ENCODE data around the gene ZFYVE16. TPM values are rescaled to one million over a fixed set of nuclear protein-coding genes. Genes with fewer than 3 reads are reported as not detected.
"Not testable (repeated sequence)": the region's sequence is repeated elsewhere in the genome, so short reads cannot be mapped to it uniquely, and the experiment has no call there.

ZFYVE16 gene
- total and polyA plus RNA-seq, 4 donors: 8.1 to 57.6 (median 28.9) TPM

DNA sequence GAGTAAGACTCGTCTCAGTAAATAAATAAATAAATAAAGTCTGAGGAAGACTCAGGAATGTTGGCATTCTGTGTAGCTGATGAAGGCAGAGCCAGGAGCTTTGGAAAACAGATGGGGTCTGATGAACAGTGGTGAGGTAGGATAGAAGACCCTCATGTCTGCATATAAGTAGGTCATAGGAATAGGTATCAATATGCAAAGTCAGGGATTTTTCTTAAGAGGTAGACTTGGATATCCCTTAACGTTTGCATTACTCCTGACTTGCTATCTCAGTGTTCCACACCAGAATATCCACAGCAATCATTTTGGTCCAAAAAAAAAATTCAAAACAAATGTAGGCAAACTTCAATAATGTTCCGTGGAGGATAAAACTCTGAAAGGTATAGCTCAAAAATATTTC lies 31.3 kb upstream of the ZFYVE16 start:
- Histone ChIP-seq H3K4me1 (ENCODE audit: control insufficient read depth in 1 of 2, insufficient read depth in 2 of 2, low read length in 2 of 2) (no peaks in the 10 kb centered on the region), H3K9me3 (ENCODE audit: control insufficient read depth, low read length) (no peaks in the 10 kb centered on the region), H3K4me3 (ENCODE audit: low read length in 2 of 2) (no peak overlapping the region), H3K36me3 (ENCODE audit: control insufficient read depth in 1 of 2, insufficient read depth in 2 of 2, low read length in 1 of 2) (no peaks in the 10 kb centered on the region), H3K27me3 (ENCODE audit: control insufficient read depth in 1 of 2, insufficient read depth in 2 of 2, low read length in 1 of 2) (no peaks in the 10 kb centered on the region), H3K27ac (ENCODE audit: low read depth in 1 of 2, low read length in 2 of 2) (no peak overlapping the region)
- WGBS, 2 donors: 87 to 88% methylated on average over 3 of the region's 3 CpGs
- intact Hi-C loops (cut with DNase I): no loop called here
- ATAC-seq (ENCODE audit: low FRiP score) (no peak), DNase-seq (no peak)

DNA sequence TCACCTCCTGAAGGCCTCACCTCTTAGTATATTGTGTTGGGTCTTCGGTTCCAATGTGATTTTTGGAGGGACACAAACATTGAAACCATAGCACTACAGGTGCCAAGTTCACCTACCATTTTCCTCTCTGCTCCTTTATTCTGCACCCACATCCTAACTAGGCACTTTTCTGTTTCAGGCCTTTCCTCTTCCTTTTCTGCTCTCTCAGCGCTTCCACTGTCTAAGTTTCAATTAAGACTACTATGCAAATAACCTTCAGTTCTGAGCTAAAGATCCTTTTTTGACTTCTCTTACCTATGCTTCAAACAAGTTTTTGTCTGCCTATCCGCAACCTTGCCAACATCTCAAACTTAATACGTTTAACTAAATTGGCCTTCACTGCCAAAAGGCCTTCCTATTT lies 25.4 kb upstream of the ZFYVE16 start:
- ATAC-seq (ENCODE audit: low FRiP score) (no peak), DNase-seq (no peak)
- Histone ChIP-seq H3K4me1 (ENCODE audit: control insufficient read depth in 1 of 2, insufficient read depth in 2 of 2, low read length in 2 of 2) (no peaks in the 10 kb centered on the region), H3K9me3 (ENCODE audit: control insufficient read depth, low read length) (no peaks in the 10 kb centered on the region), H3K4me3 (ENCODE audit: low read length in 2 of 2) (no peak overlapping the region), H3K36me3 (ENCODE audit: control insufficient read depth in 1 of 2, insufficient read depth in 2 of 2, low read length in 1 of 2) (no peaks in the 10 kb centered on the region), H3K27me3 (ENCODE audit: control insufficient read depth in 1 of 2, insufficient read depth in 2 of 2, low read length in 1 of 2) (no peaks in the 10 kb centered on the region), H3K27ac (ENCODE audit: low read depth in 1 of 2, low read length in 2 of 2) (no peak overlapping the region)
- intact Hi-C loops (cut with DNase I): no loop called here
- 88 to 93% methylated on average over 4 of the region's 4 CpGs for WGBS, 2 donors

DNA sequence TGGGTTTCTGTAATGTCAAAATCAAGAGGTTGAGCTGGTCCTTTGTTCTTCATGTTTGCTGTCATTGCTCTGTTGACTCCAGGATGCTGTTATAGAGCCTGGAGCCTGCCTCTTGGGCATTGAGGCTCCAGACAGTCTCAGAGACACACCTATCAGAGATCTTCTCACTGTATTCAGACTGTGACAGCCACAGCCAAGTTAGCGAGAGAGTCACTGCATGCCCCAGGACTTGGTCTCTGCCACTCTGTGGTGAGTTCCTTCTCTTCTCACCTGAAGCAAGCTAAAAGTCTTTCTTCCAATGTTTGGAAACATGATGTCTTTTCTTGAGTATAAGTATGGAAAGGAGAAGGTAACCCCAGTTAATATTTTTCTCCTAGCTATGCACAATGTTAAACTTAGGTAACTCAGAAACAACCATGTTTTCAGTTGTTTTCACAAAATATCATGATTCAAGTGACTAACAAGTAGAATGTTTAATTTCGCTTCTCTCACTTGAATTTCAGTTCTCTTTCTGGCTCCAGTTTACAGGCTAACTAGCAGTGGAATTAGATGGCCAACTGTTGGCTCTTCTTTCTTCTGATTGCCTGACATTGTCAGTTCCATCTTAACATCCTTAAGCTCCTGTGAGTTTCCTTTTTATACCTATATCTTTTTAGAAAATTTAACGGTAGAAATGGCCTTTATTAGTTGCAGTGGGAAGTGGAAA lies 20.6 kb upstream of the ZFYVE16 start:
- no peak for ATAC-seq (ENCODE audit: low FRiP score)
- no peaks in the 10 kb centered on the region for H3K9me3 ChIP-seq (ENCODE audit: control insufficient read depth, low read length)
- no peak overlapping the region for H3K4me3 ChIP-seq (ENCODE audit: low read length in 2 of 2)
- no peaks in the 10 kb centered on the region for H3K27me3 ChIP-seq (ENCODE audit: control insufficient read depth in 1 of 2, insufficient read depth in 2 of 2, low read length in 1 of 2)
- H3K4me1 ChIP-seq (ENCODE audit: control insufficient read depth in 1 of 2, insufficient read depth in 2 of 2, low read length in 2 of 2): no peaks in the 10 kb centered on the region
- 85 to 87% methylated on average over 3 of the region's 3 CpGs for WGBS, 2 donors
- intact Hi-C loops (cut with DNase I): no loop called here
- no peak overlapping the region for H3K27ac ChIP-seq (ENCODE audit: low read depth in 1 of 2, low read length in 2 of 2)
- no peak for DNase-seq
- no peaks in the 10 kb centered on the region for H3K36me3 ChIP-seq (ENCODE audit: control insufficient read depth in 1 of 2, insufficient read depth in 2 of 2, low read length in 1 of 2)

DNA sequence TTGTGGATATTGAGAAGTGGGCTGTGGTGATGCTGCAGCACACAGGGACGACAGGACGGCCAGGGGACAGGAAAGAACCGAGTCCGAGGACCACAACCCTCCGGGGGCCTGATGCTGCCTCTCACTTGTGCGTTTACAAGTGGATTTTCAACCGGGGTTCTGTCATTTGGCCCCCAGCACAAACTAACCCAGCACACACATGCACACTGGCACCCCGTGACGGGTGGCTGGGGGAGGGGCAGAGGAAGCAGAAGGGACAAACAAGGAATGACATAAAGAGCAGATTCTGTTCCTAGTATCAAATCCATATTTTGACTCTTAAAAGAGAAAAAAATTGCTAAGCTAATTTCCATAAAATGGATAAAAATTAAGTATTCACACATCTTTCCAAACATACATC lies 18.3 kb upstream of the ZFYVE16 start:
- 37 to 43% methylated on average over 9 of the region's 9 CpGs for WGBS, 2 donors
- intact Hi-C loops (cut with DNase I): no loop called here
- no peak overlapping the region for H3K27ac ChIP-seq (ENCODE audit: low read depth in 1 of 2, low read length in 2 of 2)
- ATAC-seq (ENCODE audit: low FRiP score): no peak
- no peaks in the 10 kb centered on the region for H3K36me3 ChIP-seq (ENCODE audit: control insufficient read depth in 1 of 2, insufficient read depth in 2 of 2, low read length in 1 of 2)
- no peaks in the 10 kb centered on the region for H3K9me3 ChIP-seq (ENCODE audit: control insufficient read depth, low read length)
- H3K4me3 ChIP-seq (ENCODE audit: low read length in 2 of 2): no peak overlapping the region
- no peaks in the 10 kb centered on the region for H3K27me3 ChIP-seq (ENCODE audit: control insufficient read depth in 1 of 2, insufficient read depth in 2 of 2, low read length in 1 of 2)
- DNase-seq: peak in 1 of 2 donors; percentile 83
- H3K4me1 ChIP-seq (ENCODE audit: control insufficient read depth in 1 of 2, insufficient read depth in 2 of 2, low read length in 2 of 2): no peaks in the 10 kb centered on the region

DNA sequence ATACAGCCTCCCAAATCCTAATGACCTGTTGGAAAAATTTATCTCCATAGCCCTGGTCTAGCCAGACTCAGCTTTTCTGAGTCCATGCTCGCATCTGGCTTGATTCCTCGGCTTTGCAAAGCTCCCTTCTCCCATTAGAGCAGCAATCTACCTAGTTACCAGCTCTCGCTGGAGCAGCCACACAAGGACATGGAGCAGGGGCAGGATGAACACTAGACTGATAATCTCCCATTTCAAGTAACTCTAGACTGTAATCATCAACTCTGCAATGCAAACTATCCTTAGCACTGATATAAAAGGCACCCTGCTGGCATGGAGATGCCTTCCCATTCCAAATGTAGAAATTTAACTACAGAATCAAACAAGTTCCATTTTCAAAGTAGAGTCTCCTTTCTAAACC lies 17.5 kb upstream of the ZFYVE16 start:
- 66 to 71% methylated on average over 3 of the region's 3 CpGs for WGBS, 2 donors
- H3K27ac ChIP-seq (ENCODE audit: low read depth in 1 of 2, low read length in 2 of 2); H3K4me1 ChIP-seq (ENCODE audit: control insufficient read depth in 1 of 2, insufficient read depth in 2 of 2, low read length in 2 of 2); H3K27me3 ChIP-seq (ENCODE audit: control insufficient read depth in 1 of 2, insufficient read depth in 2 of 2, low read length in 1 of 2); intact Hi-C loops (cut with DNase I); H3K4me3 ChIP-seq (ENCODE audit: low read length in 2 of 2); ATAC-seq (ENCODE audit: low FRiP score); H3K9me3 ChIP-seq (ENCODE audit: control insufficient read depth, low read length); DNase-seq; H3K36me3 ChIP-seq (ENCODE audit: control insufficient read depth in 1 of 2, insufficient read depth in 2 of 2, low read length in 1 of 2): not testable (repeated sequence)

DNA sequence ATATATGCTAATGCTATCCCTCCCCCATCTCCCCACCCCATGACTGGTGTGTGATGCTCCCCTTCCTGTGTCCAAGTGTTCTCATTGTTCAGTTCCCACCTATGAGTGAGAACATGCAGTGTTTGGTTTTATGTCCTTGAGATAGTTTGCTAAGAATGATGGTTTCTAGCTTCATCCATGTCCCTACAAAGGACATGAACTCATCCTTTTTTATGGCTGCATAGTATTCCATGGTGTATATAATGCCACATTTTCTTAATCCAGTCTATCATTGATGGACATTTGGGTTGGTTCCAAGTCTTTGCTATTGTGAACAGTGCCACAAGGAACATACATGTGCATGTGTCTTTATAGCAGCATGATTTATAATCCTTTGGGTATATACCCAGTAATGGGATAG lies 16.6 kb upstream of the ZFYVE16 start:
- not testable (repeated sequence) for ATAC-seq (ENCODE audit: low FRiP score)

DNA sequence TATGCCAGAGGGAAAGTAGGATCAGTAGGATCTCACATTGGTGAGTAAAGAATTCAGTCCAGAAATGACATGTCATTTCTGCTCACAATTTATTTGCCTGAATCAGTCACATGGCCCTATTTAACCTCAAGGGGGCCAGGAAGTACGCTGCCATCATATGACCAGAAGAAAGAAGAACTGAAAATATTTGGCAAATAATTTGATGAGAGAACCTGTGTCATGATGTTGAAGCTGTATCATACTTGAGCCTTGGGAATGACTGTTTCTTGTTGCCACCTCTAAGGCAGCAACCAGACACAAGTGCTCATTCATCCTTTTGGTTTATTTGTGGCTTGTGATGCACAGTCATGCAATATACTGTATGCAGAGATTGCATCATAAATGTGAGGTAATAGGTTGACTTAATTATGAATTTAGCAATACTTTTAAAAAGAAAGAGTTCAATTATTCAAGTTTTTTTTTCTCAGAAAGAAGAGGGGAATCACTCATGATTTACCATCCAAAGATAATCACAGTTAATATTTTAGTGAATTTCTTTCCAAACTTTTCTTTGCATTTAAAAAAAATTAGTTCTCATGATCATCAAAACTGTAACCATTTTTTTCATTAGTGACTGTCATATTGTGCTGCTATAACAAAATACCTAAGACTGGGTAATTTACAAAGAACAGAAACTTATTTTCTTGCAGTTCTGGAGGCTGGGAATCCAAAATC lies 8.2 kb upstream of the ZFYVE16 start:
- Histone ChIP-seq H3K4me1 (ENCODE audit: control insufficient read depth in 1 of 2, insufficient read depth in 2 of 2, low read length in 2 of 2) (no peaks in the 10 kb centered on the region), H3K9me3 (ENCODE audit: control insufficient read depth, low read length) (no peaks in the 10 kb centered on the region), H3K27ac (ENCODE audit: low read depth in 1 of 2, low read length in 2 of 2) (no peak overlapping the region), H3K27me3 (ENCODE audit: control insufficient read depth in 1 of 2, insufficient read depth in 2 of 2, low read length in 1 of 2) (no peaks in the 10 kb centered on the region), H3K36me3 (ENCODE audit: control insufficient read depth in 1 of 2, insufficient read depth in 2 of 2, low read length in 1 of 2) (no peaks in the 10 kb centered on the region), H3K4me3 (ENCODE audit: low read length in 2 of 2) (no peak overlapping the region)
- intact Hi-C loops (cut with DNase I): no loop called here
- 65 to 71% methylated on average over 1 of the region's 1 CpG for WGBS, 2 donors
- DNase-seq: no peak
- peak; percentile 60 for ATAC-seq (ENCODE audit: low FRiP score)

More for the DNA sequence above, 16.6 kb upstream of the ZFYVE16 start:
- H3K9me3 ChIP-seq (ENCODE audit: control insufficient read depth, low read length); H3K27me3 ChIP-seq (ENCODE audit: control insufficient read depth in 1 of 2, insufficient read depth in 2 of 2, low read length in 1 of 2); H3K27ac ChIP-seq (ENCODE audit: low read depth in 1 of 2, low read length in 2 of 2); H3K36me3 ChIP-seq (ENCODE audit: control insufficient read depth in 1 of 2, insufficient read depth in 2 of 2, low read length in 1 of 2); H3K4me1 ChIP-seq (ENCODE audit: control insufficient read depth in 1 of 2, insufficient read depth in 2 of 2, low read length in 2 of 2); DNase-seq; intact Hi-C loops (cut with DNase I); H3K4me3 ChIP-seq (ENCODE audit: low read length in 2 of 2): not testable (repeated sequence)

DNA sequence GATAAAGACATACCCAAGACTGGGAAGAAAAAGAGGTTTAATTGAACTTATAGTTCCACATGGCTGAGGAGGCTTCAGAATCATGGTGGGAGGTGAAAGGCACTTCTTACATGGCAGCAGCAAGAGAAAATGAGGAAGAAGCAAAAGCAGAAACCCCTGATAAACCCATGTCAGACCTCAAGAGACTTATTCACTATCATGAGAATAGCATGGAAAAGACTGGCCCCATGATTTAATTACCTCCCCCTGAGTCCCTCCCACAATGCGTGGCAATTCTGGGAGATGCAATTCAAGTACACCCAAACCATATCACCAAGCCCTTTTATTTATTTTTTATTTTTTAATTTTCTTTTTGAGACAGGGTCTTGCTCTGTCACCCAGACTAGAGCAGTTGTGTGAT lies 7.5 kb upstream of the ZFYVE16 start:
- H3K4me1 ChIP-seq (ENCODE audit: control insufficient read depth in 1 of 2, insufficient read depth in 2 of 2, low read length in 2 of 2); DNase-seq; H3K36me3 ChIP-seq (ENCODE audit: control insufficient read depth in 1 of 2, insufficient read depth in 2 of 2, low read length in 1 of 2); H3K9me3 ChIP-seq (ENCODE audit: control insufficient read depth, low read length); ATAC-seq (ENCODE audit: low FRiP score); H3K27ac ChIP-seq (ENCODE audit: low read depth in 1 of 2, low read length in 2 of 2); intact Hi-C loops (cut with DNase I); H3K27me3 ChIP-seq (ENCODE audit: control insufficient read depth in 1 of 2, insufficient read depth in 2 of 2, low read length in 1 of 2); H3K4me3 ChIP-seq (ENCODE audit: low read length in 2 of 2): not testable (repeated sequence)
- WGBS, 2 donors: 92 to 96% methylated on average over 1 of the region's 1 CpG

DNA sequence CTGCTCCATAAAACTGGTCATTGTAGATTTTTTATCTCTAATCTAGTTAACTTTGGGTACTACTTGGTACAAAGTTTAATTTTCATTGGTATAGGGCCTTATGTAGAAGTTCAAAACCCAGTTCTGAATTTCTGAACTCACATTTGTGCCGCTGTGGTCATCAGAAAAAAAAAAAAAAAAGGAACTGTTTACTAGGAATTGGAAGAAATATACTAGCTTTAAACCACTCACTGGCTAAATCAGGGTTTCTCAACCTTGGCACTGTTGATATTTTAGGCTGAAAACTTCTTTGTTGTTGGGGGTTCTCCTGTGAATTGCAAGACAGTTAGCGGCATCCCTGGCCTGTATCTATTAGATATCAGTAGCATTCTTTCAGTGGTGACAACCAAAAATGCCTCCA lies 4.1 kb upstream of the ZFYVE16 start:
- Histone ChIP-seq H3K4me1 (ENCODE audit: control insufficient read depth in 1 of 2, insufficient read depth in 2 of 2, low read length in 2 of 2) (no peaks in the 10 kb centered on the region), H3K9me3 (ENCODE audit: control insufficient read depth, low read length) (no peaks in the 10 kb centered on the region), H3K36me3 (ENCODE audit: control insufficient read depth in 1 of 2, insufficient read depth in 2 of 2, low read length in 1 of 2) (no peaks in the 10 kb centered on the region), H3K27ac (ENCODE audit: low read depth in 1 of 2, low read length in 2 of 2) (no peak overlapping the region), H3K4me3 (ENCODE audit: low read length in 2 of 2) (no peak overlapping the region), H3K27me3 (ENCODE audit: control insufficient read depth in 1 of 2, insufficient read depth in 2 of 2, low read length in 1 of 2) (no peaks in the 10 kb centered on the region)
- 81 to 86% methylated on average over 2 of the region's 2 CpGs for WGBS, 2 donors
- intact Hi-C loops (cut with DNase I): no loop called here
- ATAC-seq (ENCODE audit: low FRiP score) (no peak), DNase-seq (no peak)
